Adipose tissue (tissue), 3 donors: Measurements from ENCODE around the gene TRHDE. TPM values are rescaled to one million over a fixed set of nuclear protein-coding genes. Genes with fewer than 3 reads are reported as not detected.

Experiments used
- H3K27ac ChIP-seq: one replicate; pipeline ENCODE4 v1.5.1; 2013; ENCODE audit warnings: low read depth, low read length
- WGBS, 3 donors: extraction: QIAGEN DNeasy Blood & Tissue Kit; methylation state at CpG; one replicate each; pipeline ENCODE4 v1.1.7; 2013; 5-methylcytosine and 5-hydroxymethylcytosine counted together
- polyA plus RNA-seq, 3 donors: library from polyadenylated mRNA; stranded (reverse); fragments of 200-250 nt; gene quantifications; one replicate each; pipeline ENCODE4 v1.2.3, GENCODE V29; 2013
- donor health status: healthy with polysubstance abuse.
- donor health status: Bipolar disorder and iron deficiency.
- donor health status: healthy.

TRHDE gene, protein sequence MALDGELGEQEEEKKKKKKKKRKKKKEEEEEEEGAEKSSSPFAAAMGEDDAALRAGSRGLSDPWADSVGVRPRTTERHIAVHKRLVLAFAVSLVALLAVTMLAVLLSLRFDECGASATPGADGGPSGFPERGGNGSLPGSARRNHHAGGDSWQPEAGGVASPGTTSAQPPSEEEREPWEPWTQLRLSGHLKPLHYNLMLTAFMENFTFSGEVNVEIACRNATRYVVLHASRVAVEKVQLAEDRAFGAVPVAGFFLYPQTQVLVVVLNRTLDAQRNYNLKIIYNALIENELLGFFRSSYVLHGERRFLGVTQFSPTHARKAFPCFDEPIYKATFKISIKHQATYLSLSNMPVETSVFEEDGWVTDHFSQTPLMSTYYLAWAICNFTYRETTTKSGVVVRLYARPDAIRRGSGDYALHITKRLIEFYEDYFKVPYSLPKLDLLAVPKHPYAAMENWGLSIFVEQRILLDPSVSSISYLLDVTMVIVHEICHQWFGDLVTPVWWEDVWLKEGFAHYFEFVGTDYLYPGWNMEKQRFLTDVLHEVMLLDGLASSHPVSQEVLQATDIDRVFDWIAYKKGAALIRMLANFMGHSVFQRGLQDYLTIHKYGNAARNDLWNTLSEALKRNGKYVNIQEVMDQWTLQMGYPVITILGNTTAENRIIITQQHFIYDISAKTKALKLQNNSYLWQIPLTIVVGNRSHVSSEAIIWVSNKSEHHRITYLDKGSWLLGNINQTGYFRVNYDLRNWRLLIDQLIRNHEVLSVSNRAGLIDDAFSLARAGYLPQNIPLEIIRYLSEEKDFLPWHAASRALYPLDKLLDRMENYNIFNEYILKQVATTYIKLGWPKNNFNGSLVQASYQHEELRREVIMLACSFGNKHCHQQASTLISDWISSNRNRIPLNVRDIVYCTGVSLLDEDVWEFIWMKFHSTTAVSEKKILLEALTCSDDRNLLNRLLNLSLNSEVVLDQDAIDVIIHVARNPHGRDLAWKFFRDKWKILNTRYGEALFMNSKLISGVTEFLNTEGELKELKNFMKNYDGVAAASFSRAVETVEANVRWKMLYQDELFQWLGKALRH
- polyA plus RNA-seq, result 1 to 10 TPM; 2.0 to 4.2 (median 2.7) TPM

DNA sequence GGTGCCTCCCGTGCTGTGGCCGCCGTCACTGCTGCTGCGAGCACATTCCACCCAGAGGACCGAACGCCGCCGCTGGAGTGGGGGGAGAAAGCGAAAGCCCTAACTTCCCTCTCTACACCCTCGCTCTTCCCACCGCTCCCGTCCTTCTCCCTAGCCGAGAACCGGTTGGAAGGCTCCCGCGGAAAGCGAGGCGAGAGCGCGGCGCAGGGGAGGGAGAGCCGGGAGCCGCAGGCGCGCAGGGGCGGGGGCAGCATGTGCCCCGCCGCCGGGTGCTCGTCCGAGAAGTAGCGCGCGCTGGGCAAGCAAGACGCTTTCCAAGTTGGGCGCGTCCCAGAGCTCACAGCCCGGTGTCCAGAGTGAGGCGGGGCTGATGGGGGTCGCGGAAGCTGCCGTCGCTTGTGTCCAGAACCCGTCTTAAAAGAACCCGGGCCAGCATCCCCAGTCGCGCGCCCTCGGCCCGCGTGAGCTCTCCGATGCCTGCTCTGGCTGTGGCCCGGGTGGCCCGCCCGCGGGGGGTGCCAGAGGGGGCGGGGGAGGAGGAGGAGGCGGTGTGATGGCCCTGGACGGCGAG lies at the start of gene TRHDE:
TRHDE (plus strand) TSS at position 280 of the 571 bp plus-strand sequence; CDS start at position 554, 274 bp downstream.
- WGBS, 3 donors, result 0 to 1% (median 0%) methylated on average over 47 to 60 of the region's 60 CpGs
- no peak within 1 kb of the TSS for H3K27ac ChIP-seq

DNA sequence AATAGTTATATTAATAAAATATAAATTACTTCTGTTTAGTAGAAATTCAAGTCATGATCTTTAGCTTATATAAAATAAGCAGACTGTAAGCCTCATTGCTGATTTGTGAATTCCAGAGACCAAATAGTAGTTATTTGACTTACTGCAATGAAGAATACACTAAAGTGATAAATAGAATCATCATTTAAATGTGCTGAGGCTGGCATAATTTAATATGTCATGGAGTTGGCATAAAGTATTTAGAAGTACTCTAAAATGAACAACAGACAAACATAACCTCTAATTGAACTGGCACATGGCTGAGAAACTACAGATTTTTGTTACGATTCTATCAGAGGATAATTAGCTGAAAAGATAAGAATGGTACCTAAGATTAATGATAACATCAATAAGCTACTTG lies 45.7 kb upstream of the TRHDE start:
- no peak overlapping the region for H3K27ac ChIP-seq
- WGBS, 3 donors, result 30 to 88% (median 78%) methylated on average over 1 of the region's 1 CpG

DNA sequence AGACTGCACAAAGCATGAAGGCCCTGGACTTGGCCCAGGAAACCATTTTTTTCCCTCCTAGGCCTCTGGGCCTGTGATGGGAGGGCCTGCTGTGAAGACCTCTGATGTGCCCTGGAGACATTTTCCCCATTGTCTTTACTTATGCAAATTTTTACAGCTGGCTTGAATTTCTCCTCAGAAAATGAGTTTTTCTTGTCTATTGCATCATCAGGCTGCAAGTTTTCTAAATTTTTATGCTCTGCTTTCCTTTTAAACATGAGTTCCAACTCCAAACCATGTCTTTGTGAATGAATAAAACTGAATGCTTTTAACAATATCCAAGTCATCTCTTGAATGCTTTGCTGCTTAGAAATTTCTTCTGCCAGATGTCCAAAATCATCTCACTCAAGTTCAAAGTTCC lies 43.7 kb upstream of the TRHDE start:
- no peak overlapping the region for H3K27ac ChIP-seq

DNA sequence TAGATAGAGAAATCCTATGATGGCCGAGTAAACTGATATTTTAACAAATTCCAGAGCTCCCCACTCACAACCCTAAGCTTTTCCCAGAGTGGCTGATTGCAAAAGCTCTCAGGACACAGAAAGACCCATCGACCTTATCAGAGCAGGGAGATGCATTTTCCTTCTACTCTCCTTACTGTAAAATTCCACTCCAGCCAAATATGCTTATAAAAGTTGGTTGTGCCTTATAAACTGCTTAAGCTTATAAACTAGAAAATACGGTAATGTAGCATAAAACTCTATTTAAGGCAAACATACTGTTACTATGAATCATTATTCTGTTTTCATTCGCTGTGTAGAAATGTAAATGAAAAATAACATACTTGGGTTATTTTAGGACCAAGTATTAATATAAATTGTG lies 41.6 kb upstream of the TRHDE start:
- no peak overlapping the region for H3K27ac ChIP-seq
- WGBS, 3 donors, result 48 to 69% (median 49%) methylated on average over 4 of the region's 4 CpGs

DNA sequence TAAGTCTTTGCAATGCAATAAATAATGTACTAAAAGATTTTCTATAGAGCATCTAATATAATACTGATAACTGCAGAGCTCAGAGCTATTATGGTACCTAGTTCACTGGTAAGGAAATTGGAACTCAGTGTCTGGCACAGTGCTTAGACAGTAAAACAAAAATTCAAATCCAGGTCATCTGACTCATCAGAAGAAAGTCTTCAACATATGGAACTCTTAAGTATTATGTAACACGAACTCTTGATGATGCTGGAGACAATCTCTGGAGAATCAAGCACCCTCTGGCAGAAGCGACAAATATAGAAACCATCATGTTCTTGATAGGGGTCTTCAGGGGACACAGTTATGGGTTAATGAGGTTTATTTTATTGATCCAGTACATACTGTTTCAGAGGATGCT lies 37.3 kb upstream of the TRHDE start:
- WGBS, 3 donors, result 62 to 86% (median 74%) methylated on average over 2 of the region's 2 CpGs
- H3K27ac ChIP-seq, result no peak overlapping the region

DNA sequence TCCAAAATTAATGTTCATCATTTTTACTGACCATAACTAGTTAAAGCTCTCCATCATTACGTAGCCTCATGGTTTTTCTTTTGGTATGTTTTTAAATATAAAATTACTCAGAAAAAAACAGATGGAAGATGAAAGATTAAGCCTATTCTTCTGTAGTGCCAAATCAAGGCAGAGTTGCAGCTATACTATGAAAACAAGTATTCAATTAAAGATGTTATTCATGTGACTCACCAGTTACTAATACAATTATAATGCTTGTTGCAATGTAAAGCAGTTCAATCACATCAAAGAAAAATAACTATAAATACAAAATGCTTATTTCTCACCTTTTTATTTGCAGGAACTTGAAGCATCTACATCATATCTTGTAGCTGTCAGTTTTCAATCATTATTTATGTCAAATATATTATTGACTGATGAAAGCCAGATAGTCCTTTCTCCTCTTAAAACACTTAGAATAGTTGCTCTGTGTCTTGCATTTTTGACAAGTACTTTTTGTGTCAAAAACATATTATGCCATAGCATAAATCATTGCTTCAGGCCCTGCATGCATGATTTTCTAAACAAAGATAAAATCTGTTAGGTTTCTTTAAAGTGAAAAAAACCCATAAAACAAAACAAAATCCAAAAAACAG lies 36.0 kb upstream of the TRHDE start:
- no peak overlapping the region for H3K27ac ChIP-seq
- WGBS, 3 donors, result 66 to 83% (median 80%) methylated on average over 1 of the region's 1 CpG

DNA sequence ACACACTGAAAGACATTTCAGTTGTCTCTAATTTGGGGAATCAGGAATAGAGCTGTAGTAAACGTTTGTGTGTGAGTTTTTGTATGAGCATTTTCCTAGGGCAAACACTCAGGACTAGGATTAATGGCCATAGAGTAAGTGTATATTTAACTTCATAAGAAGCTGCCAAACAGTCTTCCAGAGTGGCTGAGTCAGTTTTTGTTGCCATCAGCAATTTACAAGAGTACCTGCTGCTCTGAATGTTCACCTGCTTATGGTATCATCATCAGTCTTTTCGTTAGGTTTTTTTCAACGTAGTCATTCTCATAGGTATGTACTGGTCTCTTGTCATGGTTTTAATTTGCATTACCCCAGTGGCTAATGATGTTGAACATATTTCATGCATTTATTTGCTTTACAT lies 30.6 kb upstream of the TRHDE start:
- WGBS, 3 donors, result 68 to 81% (median 78%) methylated on average over 3 of the region's 3 CpGs
- no peak overlapping the region for H3K27ac ChIP-seq

DNA sequence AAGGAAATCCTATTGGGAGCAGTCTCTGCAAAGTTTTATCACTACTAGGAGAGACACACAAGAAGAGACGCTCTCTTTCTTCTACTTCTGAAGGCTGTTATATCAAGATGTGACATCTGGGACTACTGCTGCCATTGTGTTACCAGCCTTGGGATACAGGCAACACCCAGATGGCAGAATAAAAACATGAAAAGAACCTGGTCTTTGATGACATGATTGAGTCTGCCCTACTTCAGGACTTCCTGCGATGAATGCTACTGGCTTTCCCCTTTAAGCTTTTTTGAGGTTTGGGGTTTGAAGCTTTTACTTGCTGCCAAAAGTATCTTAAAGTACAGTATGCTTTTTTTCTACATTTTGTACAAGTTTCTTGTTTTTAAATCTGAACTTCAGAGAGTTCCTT lies 29.2 kb upstream of the TRHDE start:
- no peak overlapping the region for H3K27ac ChIP-seq
- 92 to 97% (median 95%) methylated on average over 2 of the region's 2 CpGs for WGBS, 3 donors

DNA sequence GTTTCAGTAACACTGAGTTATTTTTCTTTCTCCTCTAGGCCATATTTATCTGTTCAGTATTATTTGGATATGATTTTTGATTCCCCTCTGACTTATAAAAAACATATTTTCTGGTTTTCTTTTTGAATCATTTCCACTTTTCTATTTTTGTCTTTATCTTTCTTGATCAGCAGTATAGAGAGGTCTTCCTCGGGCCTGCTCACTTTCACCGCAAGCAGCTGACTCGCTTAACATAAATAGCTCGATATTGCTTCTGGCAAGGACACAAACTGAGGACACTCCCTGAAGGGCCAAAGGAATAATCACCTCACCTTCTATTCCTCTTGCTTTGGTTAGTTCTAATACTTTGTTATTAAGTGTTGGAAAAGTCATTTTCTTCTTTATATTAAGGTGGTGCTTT lies 25.8 kb upstream of the TRHDE start:
- 70 to 79% (median 70%) methylated on average over 4 of the region's 4 CpGs for WGBS, 3 donors
- H3K27ac ChIP-seq, result no peak overlapping the region

DNA sequence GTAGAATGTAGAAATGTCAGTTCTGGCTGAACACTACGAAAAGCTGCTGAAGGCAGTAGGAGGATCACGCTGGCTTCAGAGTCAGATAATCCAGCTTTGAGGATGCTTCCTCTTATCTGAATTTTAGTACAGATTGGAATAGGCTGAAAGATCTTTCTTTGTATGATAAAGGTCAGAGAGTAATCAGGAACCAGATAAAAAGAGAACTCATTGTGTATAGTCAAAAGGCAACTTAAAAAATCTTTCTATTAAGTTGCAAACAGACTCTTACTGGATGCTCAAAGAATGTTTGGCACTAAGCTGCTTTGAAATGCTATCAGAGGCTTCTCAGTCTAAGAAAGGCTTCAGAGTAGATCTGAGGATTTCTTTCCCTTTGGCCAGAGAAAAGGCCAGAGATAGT lies 21.8 kb upstream of the TRHDE start:
- WGBS, 3 donors, result 70 to 91% (median 70%) methylated on average over 2 of the region's 2 CpGs
- no peak overlapping the region for H3K27ac ChIP-seq

DNA sequence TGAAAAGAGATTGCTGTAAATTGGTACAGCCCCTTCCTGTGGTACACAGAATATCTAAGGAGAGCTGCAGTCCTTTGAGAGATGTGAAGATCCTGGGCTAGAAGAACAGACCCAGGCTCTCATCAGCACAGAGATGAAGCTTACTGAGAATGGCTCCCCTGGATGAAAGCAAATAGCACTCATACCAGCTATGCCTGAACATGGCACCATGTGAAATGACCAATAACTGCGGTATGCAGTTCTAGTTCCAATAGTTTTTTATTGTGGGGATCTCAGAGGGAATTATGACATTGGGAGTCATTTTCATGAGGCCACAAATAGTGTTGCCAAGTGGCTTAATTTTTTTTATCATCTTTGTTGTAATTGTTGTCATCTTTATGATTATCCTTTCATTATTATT lies 15.4 kb upstream of the TRHDE start:
- no peak overlapping the region for H3K27ac ChIP-seq
- WGBS, 3 donors, result 95 to 96% (median 95%) methylated on average over 1 of the region's 1 CpG

DNA sequence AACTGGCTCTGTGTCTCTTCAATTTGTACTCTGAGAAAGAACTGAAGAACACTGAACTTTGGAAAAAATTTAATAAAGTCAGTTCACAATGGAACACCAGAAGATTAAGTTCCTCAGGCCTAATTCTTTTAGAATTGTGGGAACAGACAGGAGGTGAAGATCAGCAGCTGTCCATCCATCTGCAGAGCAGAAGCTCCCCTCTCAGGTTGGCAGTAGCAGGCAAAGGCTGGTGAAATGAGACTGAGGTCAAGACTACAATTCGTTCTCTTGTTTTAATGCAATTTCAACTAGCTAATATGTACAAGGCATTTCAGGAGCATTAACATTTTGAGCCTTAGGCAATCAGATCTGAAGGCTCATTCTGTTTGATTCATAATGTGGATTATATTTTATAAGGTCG lies 10.3 kb upstream of the TRHDE start:
- no peak overlapping the region for H3K27ac ChIP-seq
- WGBS, 3 donors, result 69 to 83% (median 75%) methylated on average over 2 of the region's 2 CpGs

DNA sequence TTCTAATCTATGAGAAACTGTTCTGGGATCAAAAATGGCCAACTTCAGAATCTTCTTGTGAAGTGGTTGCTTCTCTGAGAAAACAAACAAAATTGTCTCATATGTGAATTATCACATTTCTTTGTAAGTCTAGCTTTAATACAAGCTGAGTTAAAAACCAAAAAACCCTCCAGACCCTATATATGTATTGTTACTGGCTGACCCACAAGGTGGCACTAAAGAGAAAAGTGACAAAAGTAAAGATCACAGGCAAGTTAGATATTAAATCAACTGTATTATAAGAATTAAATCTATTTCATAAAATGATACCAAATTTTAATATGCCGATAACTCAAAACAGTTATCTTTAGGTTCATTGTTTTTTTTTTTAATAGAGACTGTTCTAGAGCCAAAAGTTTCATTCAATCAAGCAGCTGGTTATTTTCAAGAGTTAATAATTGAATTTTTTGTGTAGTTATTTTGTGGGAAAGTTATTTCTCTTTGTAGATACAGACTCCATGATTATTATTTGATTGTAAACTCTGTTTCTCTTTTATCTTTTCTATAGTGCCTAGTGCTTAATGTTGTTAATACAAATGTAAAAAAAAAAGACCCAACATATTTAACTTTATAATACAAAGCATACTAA lies 7.5 kb upstream of the TRHDE start:
- WGBS, 3 donors, result 33 to 70% (median 61%) methylated on average over 1 of the region's 1 CpG
- H3K27ac ChIP-seq, result no peak overlapping the region

DNA sequence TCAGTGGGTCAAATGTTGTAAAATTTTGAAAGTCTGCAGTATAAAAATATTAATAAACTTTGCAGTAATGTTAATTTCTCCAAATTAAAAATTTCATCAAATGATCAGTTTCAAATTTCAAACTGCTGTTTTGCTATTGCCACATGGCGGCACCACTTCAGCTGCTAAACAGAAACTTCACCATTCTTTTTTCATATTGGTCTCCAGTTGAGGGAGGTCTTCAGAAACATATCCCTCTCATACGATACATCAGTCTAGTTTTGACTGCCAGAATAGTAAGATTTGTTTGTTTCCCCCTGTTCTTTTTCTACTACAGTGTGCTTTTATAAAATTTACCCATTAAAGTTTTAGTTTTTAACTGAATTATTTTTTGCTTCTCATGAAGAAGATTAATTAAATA lies 4.2 kb upstream of the TRHDE start:
- H3K27ac ChIP-seq, result no peak overlapping the region
- 49 to 59% (median 58%) methylated on average over 2 of the region's 2 CpGs for WGBS, 3 donors

DNA sequence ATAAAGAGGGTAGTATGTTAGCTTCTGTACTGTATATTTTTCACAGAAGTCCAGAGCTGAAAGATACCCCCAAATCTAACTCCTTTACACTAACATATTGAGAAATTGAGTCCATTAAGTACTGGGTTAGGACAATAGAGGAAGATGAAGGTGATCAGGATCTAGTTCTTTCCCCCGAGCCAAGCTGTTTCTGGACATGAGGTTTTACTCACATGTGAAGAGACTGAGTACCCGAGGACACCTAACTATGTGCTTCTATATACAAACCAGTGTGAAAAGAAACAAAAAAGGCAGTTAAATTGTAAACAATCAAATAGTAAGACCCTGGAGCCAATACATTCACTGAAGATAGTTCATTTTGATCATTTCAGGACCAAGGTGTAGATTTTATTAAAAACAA lies 3.8 kb upstream of the TRHDE start:
- no peak overlapping the region for H3K27ac ChIP-seq
- WGBS, 3 donors, result 42 to 67% (median 51%) methylated on average over 2 of the region's 2 CpGs

DNA sequence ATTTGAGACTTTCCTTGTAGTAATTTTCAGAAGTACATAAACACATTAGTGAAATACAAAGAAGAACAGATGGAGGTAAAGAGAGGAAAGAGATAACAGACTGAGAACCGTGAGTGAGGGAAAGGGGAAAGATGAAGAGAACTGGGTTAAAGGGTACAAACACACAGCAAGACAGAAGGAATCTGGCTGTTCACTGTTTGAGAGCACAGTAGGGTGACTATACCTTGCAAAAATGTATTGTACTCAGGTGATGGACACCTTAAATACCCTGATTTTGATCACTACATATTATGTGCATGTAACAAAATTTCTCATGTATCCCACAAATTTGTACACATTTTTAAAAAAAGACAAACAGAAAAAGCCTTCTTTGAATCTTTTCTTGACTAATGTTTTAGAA lies 2.7 kb upstream of the TRHDE start:
- no peak overlapping the region for H3K27ac ChIP-seq
- WGBS, 3 donors, result 26 to 39% (median 38%) methylated on average over 1 of the region's 1 CpG

DNA sequence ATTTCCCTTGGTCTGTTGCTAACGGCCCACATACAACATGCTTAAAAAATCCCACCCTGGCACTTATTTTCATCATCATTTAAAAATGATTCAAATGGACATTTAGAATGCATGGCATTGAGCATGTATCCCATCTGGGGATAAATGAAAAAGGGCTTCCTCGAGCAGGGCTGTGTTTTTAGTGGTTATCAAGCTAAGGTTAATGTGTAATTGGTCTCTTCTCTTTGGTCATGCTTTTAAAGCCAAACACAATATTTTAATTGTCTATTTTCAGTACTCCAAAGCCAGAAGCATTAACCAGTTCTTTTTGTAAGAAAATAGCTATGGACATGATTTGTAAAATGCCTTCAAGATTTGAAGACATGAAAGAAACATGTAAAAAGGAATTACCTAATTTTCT lies 1.9 kb upstream of the TRHDE start:
- WGBS, 3 donors, result 27 to 55% (median 41%) methylated on average over 2 of the region's 2 CpGs
- H3K27ac ChIP-seq, result no peak overlapping the region

DNA sequence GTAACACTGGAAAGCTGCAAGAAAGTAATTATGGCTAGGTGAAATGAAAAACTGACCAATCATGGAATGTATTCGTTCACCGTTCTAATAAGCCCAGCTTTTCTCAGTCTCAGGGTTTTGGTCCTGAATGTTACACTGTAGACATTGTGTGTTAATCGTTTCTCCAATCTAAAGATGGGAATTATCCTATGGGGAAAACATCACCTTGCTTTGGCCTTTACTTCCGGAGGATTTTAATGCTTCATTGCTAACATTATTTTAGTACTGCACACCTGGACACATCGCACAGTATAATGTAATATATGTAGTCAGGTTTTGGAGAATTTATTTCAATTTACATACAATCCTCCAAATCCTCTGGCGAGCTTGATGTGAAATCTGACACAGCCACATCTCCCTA lies 1.2 kb upstream of the TRHDE start:
- no peak overlapping the region for H3K27ac ChIP-seq
- 30 to 42% (median 39%) methylated on average over 6 of the region's 6 CpGs for WGBS, 3 donors
